AG04450 (cell line): Measurements from ENCODE around the gene SSX2IP. TPM values are rescaled to one million over a fixed set of nuclear protein-coding genes. Genes with fewer than 3 reads are reported as not detected.

ENCODE experiments used
- CTCF ChIA-PET: fragments of 300-600, 350-600 bp; formaldehyde crosslinking; extraction: SDS; loops from one replicate; lab custom pipeline; 2022; ENCODE audit warnings: antibody characterized with exemption, inconsistent platforms; lab: Charles Lee
- POLR2A ChIA-PET: fragments of 350-600 bp; formaldehyde crosslinking; extraction: SDS; loops from one replicate; lab custom pipeline; 2021; ENCODE audit warnings: antibody characterized with exemption, inconsistent platforms; lab: Yijun Ruan, JAX
- DNase-seq: peaks from one replicate; pipeline ENCODE4 v3.0.0-alpha.2; 2011; ENCODE audit warnings: low read depth, low spot score
- H3K27ac ChIP-seq: one replicate; pipeline ENCODE4 v1.5.1; 2012; ENCODE audit warnings: low read depth, low read length, control low read depth
- H3K27me3 ChIP-seq: one replicate; pipeline ENCODE4 v1.6.0; 2012; ENCODE audit warnings: low read length; ENCODE audit not compliant: control insufficient read depth, insufficient read depth
- H3K4me3 ChIP-seq: 2 replicates; pipeline ENCODE4 v1.5.1; 2011; ENCODE audit warnings: mild to moderate bottlenecking, low read depth, low read length, control low read depth
- H3K9me3 ChIP-seq: 2 replicates; pipeline ENCODE4 v1.5.1; 2012; ENCODE audit warnings: low read length; ENCODE audit not compliant: control insufficient read depth, insufficient read depth
- polyA plus RNA-seq: library from polyadenylated mRNA; depleted of rRNA; stranded (reverse); fragments of >200 nt; gene quantifications from 2 replicates; pipeline ENCODE4 v1.2.3, GENCODE V29; 2011
- TF ChIP-seq, protein P1 (sequence below): IDR thresholded peaks from 2 replicates; pipeline ENCODE4 v1.5.1; 2011; ENCODE audit warnings: low read depth, low read length, control low read depth, inconsistent platforms

SSX2IP gene
- polyA plus RNA-seq, 1 experiment: 31.7 TPM

DNA sequence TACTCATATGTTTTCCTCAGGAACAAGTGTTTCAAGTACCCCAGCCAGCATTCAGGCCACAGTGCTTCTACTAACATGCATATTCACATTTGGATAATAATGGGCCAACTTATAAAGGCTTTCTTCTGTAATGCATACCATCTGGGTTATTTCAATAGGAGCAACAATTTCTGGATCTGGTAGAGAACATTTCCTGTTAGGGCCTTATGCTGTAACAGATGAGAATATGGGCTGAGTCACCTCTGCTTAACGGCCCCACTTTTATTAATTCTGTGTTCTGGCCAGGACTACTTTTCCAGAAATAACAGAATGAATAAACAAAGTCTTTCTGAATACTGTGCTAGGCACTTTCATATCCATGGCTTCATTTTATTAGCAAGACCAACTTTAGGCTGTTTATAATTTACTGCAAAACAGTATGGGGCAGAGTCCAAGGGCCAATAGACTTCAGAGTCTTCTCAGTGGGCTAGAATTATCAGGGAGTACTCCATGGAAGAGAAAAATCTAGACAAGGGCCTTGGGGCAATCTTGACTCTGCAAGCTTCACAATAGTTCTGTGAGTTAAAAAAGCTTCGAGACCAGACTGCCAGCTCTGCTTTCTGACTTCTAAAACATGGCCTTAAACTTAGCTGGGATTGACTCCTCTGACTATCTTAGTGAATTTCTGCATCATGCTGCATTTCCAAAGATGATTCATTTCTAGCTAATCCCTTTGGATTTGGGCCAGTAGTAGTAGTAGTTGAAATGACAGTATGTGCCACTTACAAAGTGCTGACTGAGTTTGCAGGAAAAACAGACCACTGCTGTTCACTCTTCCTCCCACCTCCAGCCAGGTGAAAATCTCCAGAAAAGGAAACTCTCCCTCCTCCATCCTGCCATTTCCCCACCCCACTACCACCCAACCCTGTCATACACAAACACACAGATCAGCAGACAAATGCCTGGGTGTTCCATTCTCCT, 8.2 kb upstream of the SSX2IP start:
- H3K27ac ChIP-seq: peak overlapping the region; percentile 94
- CTCF ChIA-PET: no interaction called here
- POLR2A ChIA-PET: no interaction called here
- H3K9me3 ChIP-seq: peaks cover 3% of the 10 kb centered on the region; the same call in 1 of the 2 replicates
- TF ChIP-seq, protein P1, sequence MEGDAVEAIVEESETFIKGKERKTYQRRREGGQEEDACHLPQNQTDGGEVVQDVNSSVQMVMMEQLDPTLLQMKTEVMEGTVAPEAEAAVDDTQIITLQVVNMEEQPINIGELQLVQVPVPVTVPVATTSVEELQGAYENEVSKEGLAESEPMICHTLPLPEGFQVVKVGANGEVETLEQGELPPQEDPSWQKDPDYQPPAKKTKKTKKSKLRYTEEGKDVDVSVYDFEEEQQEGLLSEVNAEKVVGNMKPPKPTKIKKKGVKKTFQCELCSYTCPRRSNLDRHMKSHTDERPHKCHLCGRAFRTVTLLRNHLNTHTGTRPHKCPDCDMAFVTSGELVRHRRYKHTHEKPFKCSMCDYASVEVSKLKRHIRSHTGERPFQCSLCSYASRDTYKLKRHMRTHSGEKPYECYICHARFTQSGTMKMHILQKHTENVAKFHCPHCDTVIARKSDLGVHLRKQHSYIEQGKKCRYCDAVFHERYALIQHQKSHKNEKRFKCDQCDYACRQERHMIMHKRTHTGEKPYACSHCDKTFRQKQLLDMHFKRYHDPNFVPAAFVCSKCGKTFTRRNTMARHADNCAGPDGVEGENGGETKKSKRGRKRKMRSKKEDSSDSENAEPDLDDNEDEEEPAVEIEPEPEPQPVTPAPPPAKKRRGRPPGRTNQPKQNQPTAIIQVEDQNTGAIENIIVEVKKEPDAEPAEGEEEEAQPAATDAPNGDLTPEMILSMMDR: no peak
- no peaks in the 10 kb centered on the region for H3K27me3 ChIP-seq
- H3K4me3 ChIP-seq: no peak overlapping the region
- peak; percentile 75 for DNase-seq

DNA sequence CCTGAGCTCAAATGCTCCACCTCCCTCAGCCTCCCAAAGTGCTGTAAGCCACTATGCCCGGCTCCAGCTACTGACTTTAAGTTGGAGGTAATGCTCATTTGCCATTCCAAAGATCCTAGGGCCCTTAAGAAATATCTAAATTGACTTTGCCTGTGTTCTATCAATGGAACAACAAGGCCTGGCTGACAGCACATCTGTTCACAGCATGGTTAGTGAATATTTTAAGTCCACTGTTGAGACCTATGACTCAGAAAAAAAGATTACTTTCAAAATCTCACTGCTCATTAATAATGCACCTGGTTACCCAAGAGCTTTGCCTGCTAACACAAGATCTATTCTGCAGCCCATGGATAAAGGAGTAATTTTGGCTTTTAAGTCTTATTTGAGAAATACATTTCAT, 3.5 kb upstream of the SSX2IP start:
- ChIA-PET POLR2A (no interaction called here), CTCF (interaction anchor here (1.2 to 1.5 kb wide), 2 partner anchors 60 to 74 kb away, joined by 4 read pairs; no protein-coding TSS in a partner anchor)
- Histone ChIP-seq H3K27ac (no peak overlapping the region), H3K27me3 (no peaks in the 10 kb centered on the region), H3K4me3 (no peak overlapping the region), H3K9me3 (peaks cover 5% of the 10 kb centered on the region; the same call in 1 of the 2 replicates)
- DNase-seq: no peak
- TF ChIP-seq, protein P1: no peak

DNA sequence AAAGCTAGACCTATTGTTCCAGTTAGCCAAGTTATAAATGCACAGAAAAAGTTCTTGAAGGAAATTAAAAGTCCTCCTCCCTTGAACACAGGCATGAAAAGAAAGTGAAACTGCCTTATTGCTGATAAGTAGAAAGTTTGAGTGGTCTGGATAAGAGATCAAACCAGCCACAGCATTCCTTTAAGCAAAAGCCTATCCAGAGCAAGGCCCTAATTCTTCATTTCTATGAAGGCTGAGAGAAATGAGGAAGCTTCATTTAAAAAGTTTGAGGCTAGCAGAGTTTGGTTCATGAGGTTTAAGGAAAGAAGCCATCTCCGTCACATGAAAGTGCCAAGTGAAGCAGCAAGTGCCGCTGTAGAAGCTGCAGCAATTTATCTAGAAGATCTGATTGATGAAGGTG, 2.7 kb upstream of the SSX2IP start:
- TF ChIP-seq, protein P1: no peak
- ChIA-PET POLR2A (no interaction called here), CTCF (interaction anchor here (1.5 kb wide), 1 partner anchor 73 kb away, joined by 4 read pairs; no protein-coding TSS in a partner anchor)
- Histone ChIP-seq H3K9me3 (peaks cover 5% of the 10 kb centered on the region; the same call in 1 of the 2 replicates), H3K4me3 (no peak overlapping the region), H3K27me3 (no peaks in the 10 kb centered on the region), H3K27ac (no peak overlapping the region)
- DNase-seq: no peak

DNA sequence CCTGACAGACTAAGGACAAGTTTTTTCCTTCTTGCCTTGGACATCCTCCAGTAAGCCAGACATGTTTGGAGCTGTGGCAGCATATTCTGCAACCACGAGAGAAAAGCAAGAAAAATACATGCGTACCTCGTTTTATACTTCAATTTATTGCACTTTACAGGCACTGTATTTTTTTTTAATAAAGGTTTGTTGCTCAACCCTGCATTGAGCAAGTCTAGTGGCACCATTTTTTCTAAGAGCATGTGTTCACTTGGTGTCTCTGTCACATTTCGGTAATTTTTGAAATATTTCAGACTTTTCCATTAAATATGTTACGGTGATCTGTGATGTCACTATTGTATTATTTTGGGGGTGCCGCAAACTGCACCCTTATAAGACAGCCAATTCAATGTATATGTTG, 2.1 kb upstream of the SSX2IP start:
- H3K4me3 ChIP-seq: no peak overlapping the region
- DNase-seq: no peak
- no peaks in the 10 kb centered on the region for H3K27me3 ChIP-seq
- POLR2A ChIA-PET: no interaction called here
- H3K27ac ChIP-seq: no peak overlapping the region
- peaks cover 5% of the 10 kb centered on the region; the same call in 1 of the 2 replicates for H3K9me3 ChIP-seq
- CTCF ChIA-PET: interaction anchor here (1.5 kb wide), 1 partner anchor 72 kb away, joined by 4 read pairs; no protein-coding TSS in a partner anchor
- TF ChIP-seq, protein P1: no peak
